ENCODE measurements around the gene SLC38A5. TPM values are rescaled to one million over a fixed set of nuclear protein-coding genes. Genes with fewer than 3 reads are reported as not detected.
A peak's percentile ranks its signal among the peaks of the same experiment; 100 is the strongest.

Gene SLC38A5
- total and polyA plus RNA-seq, 9 of the 15 experiments (the other 6 are each of a cell fraction or from before 2014, with no cell fraction given), result 9.3 to 228 (median 142) TPM

GRCh38 chrX:48514126-48514806 lies 44.2 kb upstream of the SLC38A5 start:
- FAIRE-seq, result no peak
- Histone ChIP-seq H3K79me2 (ENCODE audit: control insufficient read depth, insufficient read depth, low read length) (no peaks in the 10 kb centered on the region), H2AFZ (ENCODE audit: low read depth, low read length) (no peak overlapping the region), H3K4me1 (replicated peaks in 1 of 2; ENCODE audit: control insufficient read depth in 2 of 2, insufficient read depth in 2 of 2, low read length in 2 of 2) (peaks cover 17 to 37% of the 10 kb centered on the region in 2 experiments; a peak in 4 of 5 replicates), H3K4me3 (no peak overlapping the region), H3K36me3 (ENCODE audit: control insufficient read depth, insufficient read depth, low read length) (no peaks in the 10 kb centered on the region; the same call in 2 of the 3 replicates), H3K9me3 (replicated peaks; ENCODE audit: control insufficient read depth, insufficient read depth, low read depth, low read length) (no peaks in the 10 kb centered on the region), H3K27ac (ENCODE audit: extremely low read depth, low read depth, low read length) (no peak overlapping the region), H3K27me3 (ENCODE audit: control insufficient read depth in 2 of 2, insufficient read depth in 2 of 2, low read length in 2 of 2) (no peaks in the 10 kb centered on the region), H3K9ac (ENCODE audit: insufficient read depth in 1 of 2, low read depth in 2 of 2, low read length in 2 of 2) (peak overlapping the region in 1 of 2 experiments; percentile 78; a peak in 1 of 4 replicates), H4K20me1 (replicated peaks; ENCODE audit: control insufficient read depth, insufficient read depth, low read length) (no peaks in the 10 kb centered on the region), H3K4me2 (ENCODE audit: insufficient read depth, low read length) (no peak overlapping the region), H3K9me1 (ENCODE audit: control insufficient read depth, insufficient read depth, low read length) (peaks cover 4% of the 10 kb centered on the region)
- ChIA-PET POLR2A (interaction anchor here (0.5 kb wide), 1 partner anchor 16 kb away, joined by 4 read pairs; no protein-coding TSS in a partner anchor), CTCF (ENCODE audit: low intra/inter-chr PET ratio) (interaction anchor here (0.7 kb wide), 1 partner anchor 777 kb away, joined by 3 read pairs; no protein-coding TSS in a partner anchor)
- WGBS (ENCODE audit: insufficient coverage, low coverage, missing lambda C conversion rate), result 60% methylated on average over 5 of the region's 16 CpGs
- intact Hi-C loops (cut with micrococcal nuclease) (no loop called here), in situ Hi-C loops (cut with MboI) (no loop called here)
- TF ChIP-seq TARDBP (IDR thresholded peaks at IDR 0.05) (no peak), IRF2 (CRISPR knock-in tag; IDR thresholded peaks at IDR 0.05) (no peak), HMBOX1 (IDR thresholded peaks at IDR 0.05) (no peak), HIVEP1 (CRISPR knock-in tag; IDR thresholded peaks at IDR 0.05) (no peak), FOXJ2 (tag; IDR thresholded peaks at IDR 0.05) (no peak), CTCF (IDR thresholded peaks at IDR 0.05 in 2 of 3, conservative IDR thresholded peaks at IDR 0.05 in 1 of 3; ENCODE audit: insufficient read depth in 2 of 3, low read depth in 1 of 3, low read length in 3 of 3) (no peak), ZNF639 (CRISPR knock-in tag; conservative IDR thresholded peaks at IDR 0.05 in 1 of 2, IDR thresholded peaks at IDR 0.05 in 1 of 2) (no peak), MBD2 (IDR thresholded peaks at IDR 0.05; ENCODE audit: borderline replicate concordance, low read depth) (no peak), NFE2 (IDR thresholded peaks at IDR 0.05; ENCODE audit: low read depth) (no peak), ETS1 (conservative IDR thresholded peaks at IDR 0.05; ENCODE audit: control insufficient read depth, low read depth, low read length) (no peak), ZNF324 (CRISPR knock-in tag; IDR thresholded peaks at IDR 0.05) (no peak), BRF1 (IDR thresholded peaks at IDR 0.05; ENCODE audit: borderline replicate concordance, extremely low read depth, insufficient read length) (no peak), DLX4 (CRISPR knock-in tag; IDR thresholded peaks at IDR 0.05) (no peak)
- ATAC-seq, result no peak
- no TSS peak for BruUV-seq (replicated peaks)
- no peak for DNase-seq (ENCODE audit: extremely low read depth in 1 of 4, low spot score in 3 of 4)

All from K562 (cell line).